SU-DHL-6 (cell line): ENCODE results near the gene MOB3B.

Experiments
- H2AFZ ChIP-seq: fragments of 200-600 bp; sonication (generic); 2 replicates; pipeline ENCODE4 v1.6.1; 2014; ENCODE audit warnings: low read depth, mild to moderate bottlenecking, moderate library complexity, mixed read lengths, antibody characterized with exemption, low read length; ENCODE audit not compliant: severe bottlenecking
- H3F3A ChIP-seq: fragments of 200-600 bp; shearing (Covaris generic); 2 replicates; pipeline ENCODE4 v1.6.0; 2016; ENCODE audit warnings: antibody characterized with exemption, mild to moderate bottlenecking; ENCODE audit not compliant: insufficient read depth
- H3K27ac ChIP-seq: fragments of 200-600 bp; sonication (generic); 2 replicates; pipeline ENCODE4 v1.5.1; 2016; ENCODE audit warnings: low read depth, mild to moderate bottlenecking, low read length, moderate library complexity, mixed read lengths
- H3K27me3 ChIP-seq: fragments of 200-600 bp; sonication (generic), shearing (Covaris generic); 2 replicates; pipeline ENCODE4 v1.6.0; 2014; ENCODE audit warnings: mild to moderate bottlenecking, low read length
- H3K36me3 ChIP-seq: fragments of 200-600 bp; sonication (generic); 2 replicates; pipeline ENCODE4 v1.6.1; 2014; ENCODE audit warnings: mild to moderate bottlenecking, low read length, mixed read lengths
- H3K4me2 ChIP-seq: fragments of 300-600, 200-600 bp; shearing (Covaris generic), sonication (generic); 2 replicates; pipeline ENCODE4 v1.6.0; 2014; ENCODE audit warnings: low read length, low read depth, mild to moderate bottlenecking; ENCODE audit not compliant: poor library complexity, severe bottlenecking
- H3K4me3 ChIP-seq: fragments of 200-600 bp; sonication (generic); 2 replicates; pipeline ENCODE4 v1.5.1; 2014; ENCODE audit warnings: antibody characterized with exemption, low read length, mild to moderate bottlenecking, mixed read lengths; ENCODE audit not compliant: insufficient read depth, poor library complexity, severe bottlenecking
- H3K79me2 ChIP-seq: fragments of 200-600 bp; sonication (generic); 2 replicates; pipeline ENCODE4 v1.6.1; 2014; ENCODE audit warnings: mild to moderate bottlenecking, low read length, moderate library complexity; ENCODE audit not compliant: insufficient read depth
- H3K9ac ChIP-seq: fragments of 200-600 bp; sonication (generic); 2 replicates; pipeline ENCODE4 v1.7.0; 2014; ENCODE audit warnings: mild to moderate bottlenecking, low read length
- H3K9me2 ChIP-seq: fragments of 200-600 bp; sonication (generic); replicated peaks from 2 replicates; pipeline ENCODE4 v1.6.1; 2014; ENCODE audit warnings: low read length; ENCODE audit not compliant: insufficient read depth
- H3K9me3 ChIP-seq: fragments of 200-600 bp; sonication (generic); 2 replicates; pipeline ENCODE4 v1.6.1; 2014; ENCODE audit warnings: low read length, mixed read lengths; ENCODE audit not compliant: insufficient read depth
- H4K20me1 ChIP-seq: fragments of 200-600 bp; sonication (generic); 2 replicates; pipeline ENCODE4 v1.6.1; 2014; ENCODE audit warnings: low read depth, mild to moderate bottlenecking, antibody characterized with exemption, low read length, moderate library complexity, mixed read lengths
- CTCF ChIP-seq: fragments of 200-600 bp; sonication (generic); IDR thresholded peaks from one replicate; pipeline ENCODE4 v1.5.1; 2017; ENCODE audit warnings: antibody characterized with exemption, mild to moderate bottlenecking, low read length, moderate library complexity; ENCODE audit not compliant: insufficient read depth, poor library complexity, severe bottlenecking
- EZH2phosphoT487 ChIP-seq: fragments of 200-600 bp; sonication (generic), shearing (Covaris generic); conservative IDR thresholded peaks from 2 replicates; pipeline ENCODE4 v1.6.1; 2018; ENCODE audit warnings: mild to moderate bottlenecking, antibody characterized with exemption, low read length, moderate library complexity, mixed read lengths

The MOB3B gene

GRCh38 chr9:27359763-27360162 lies 169.9 kb downstream of the MOB3B start:
- no peaks in the 10 kb centered on the region for H3K9me3 ChIP-seq
- H3F3A ChIP-seq: no peaks in the 10 kb centered on the region
- no peak overlapping the region for H2AFZ ChIP-seq
- no peaks in the 10 kb centered on the region for H3K79me2 ChIP-seq
- H3K9ac ChIP-seq: no peak overlapping the region
- H4K20me1 ChIP-seq: no peaks in the 10 kb centered on the region
- TF ChIP-seq EZH2phosphoT487 (no peak), CTCF (no peak)
- H3K4me2 ChIP-seq: no peak overlapping the region
- no peaks in the 10 kb centered on the region for H3K36me3 ChIP-seq
- no peak overlapping the region for H3K4me3 ChIP-seq
- H3K9me2 ChIP-seq: no peaks in the 10 kb centered on the region
- no peaks in the 10 kb centered on the region for H3K27me3 ChIP-seq
- H3K27ac ChIP-seq: no peak overlapping the region

GRCh38 chr9:27358007-27358406 lies 171.6 kb downstream of the MOB3B start:
- H2AFZ ChIP-seq: no peak overlapping the region
- no peaks in the 10 kb centered on the region for H3K27me3 ChIP-seq
- no peaks in the 10 kb centered on the region for H3F3A ChIP-seq
- H3K9me2 ChIP-seq: no peaks in the 10 kb centered on the region
- no peak overlapping the region for H3K27ac ChIP-seq
- H3K9me3 ChIP-seq: no peaks in the 10 kb centered on the region
- H3K36me3 ChIP-seq: no peaks in the 10 kb centered on the region
- H3K9ac ChIP-seq: no peak overlapping the region
- no peak overlapping the region for H3K4me2 ChIP-seq
- H3K4me3 ChIP-seq: no peak overlapping the region
- no peaks in the 10 kb centered on the region for H4K20me1 ChIP-seq
- H3K79me2 ChIP-seq: no peaks in the 10 kb centered on the region
- no peak for TF ChIP-seq EZH2phosphoT487
- no peak for TF ChIP-seq CTCF

- no peaks in the 10 kb centered on the region for H3K36me3 ChIP-seq
- no peak for TF ChIP-seq CTCF
- no peak for TF ChIP-seq EZH2phosphoT487
- H3K4me3 ChIP-seq: no peak overlapping the region
- H3K79me2 ChIP-seq: no peaks in the 10 kb centered on the region
- H3K9me3 ChIP-seq: no peaks in the 10 kb centered on the region
- H3K4me2 ChIP-seq: no peak overlapping the region
- H3K9ac ChIP-seq: no peak overlapping the region
- no peaks in the 10 kb centered on the region for H3F3A ChIP-seq
- no peaks in the 10 kb centered on the region for H3K27me3 ChIP-seq
- H3K27ac ChIP-seq: no peak overlapping the region
- H4K20me1 ChIP-seq: no peaks in the 10 kb centered on the region
- no peak overlapping the region for H2AFZ ChIP-seq
- H3K9me2 ChIP-seq: no peaks in the 10 kb centered on the region
These were observed 173.2 kb downstream of the MOB3B start for GRCh38 chr9:27356446-27356845.
